Stomach (tissue), 4 donors: ENCODE results near the gene MRM3.

Experiments used
- CTCF ChIP-seq, 7 experiments: fragments of 450-650 bp in 4 of 7; fragments of 200-600 bp in 3 of 7; sonication (generic) in 3 of 7; IDR thresholded peaks; one replicate each; pipeline ENCODE4 v1.5.1; 2016 to 2019; ENCODE audit warnings: antibody characterized with exemption in 7 of 7, control low read depth in 2 of 7, mild to moderate bottlenecking in 1 of 7
- POLR2A ChIP-seq, 4 donors: fragments of 450-650 bp; IDR thresholded peaks; one replicate each; pipeline ENCODE4 v1.6.1; 2016; ENCODE audit warnings: antibody characterized with exemption in 4 of 4, control low read depth in 2 of 4, mild to moderate bottlenecking in 1 of 4, moderate library complexity in 1 of 4

- TF ChIP-seq POLR2A (IDR thresholded peaks at IDR 0.05) (no peak), CTCF (IDR thresholded peaks at IDR 0.05) (no peak)
Observed at GRCh38 chr17:830381-830780, 48.2 kb downstream of the MRM3 start.
